Neural progenitor cell (in vitro differentiated cells): ENCODE data around the gene CLEC1A.

Experiments
- CTCF ChIP-seq: fragments of 200-600 bp; sonication (generic); IDR thresholded peaks from 2 replicates; pipeline ENCODE4 v1.5.1; 2017; ENCODE audit warnings: antibody characterized with exemption, mild to moderate bottlenecking
- EZH2 ChIP-seq: fragments of 200-600 bp; sonication (generic); IDR thresholded peaks from 2 replicates; pipeline ENCODE4 v1.6.1; 2017; ENCODE audit warnings: antibody characterized with exemption, mild to moderate bottlenecking, moderate library complexity

GRCh38 chr12:10042167-10042566 lies 56.6 kb downstream of the CLEC1A start:
- TF ChIP-seq EZH2 (no peak), CTCF (no peak)
